ENCODE results near the gene GLIPR1.
"Not testable (repeated sequence)": the region's sequence is repeated elsewhere in the genome, so short reads cannot be mapped to it uniquely, and the experiment has no call there.

Gene GLIPR1
- total RNA-seq = 261 to 564 (median 438) reads per million in 18 experiments

GRCh38 chr12:75480469-75480949, at the start of gene GLIPR1:
Gene GLIPR1 (plus strand): TSS chr12:75480755. CDS start chr12:75480881, 126 bp downstream.
- peak; percentile 95 to 97 for DNase-seq

DNA sequence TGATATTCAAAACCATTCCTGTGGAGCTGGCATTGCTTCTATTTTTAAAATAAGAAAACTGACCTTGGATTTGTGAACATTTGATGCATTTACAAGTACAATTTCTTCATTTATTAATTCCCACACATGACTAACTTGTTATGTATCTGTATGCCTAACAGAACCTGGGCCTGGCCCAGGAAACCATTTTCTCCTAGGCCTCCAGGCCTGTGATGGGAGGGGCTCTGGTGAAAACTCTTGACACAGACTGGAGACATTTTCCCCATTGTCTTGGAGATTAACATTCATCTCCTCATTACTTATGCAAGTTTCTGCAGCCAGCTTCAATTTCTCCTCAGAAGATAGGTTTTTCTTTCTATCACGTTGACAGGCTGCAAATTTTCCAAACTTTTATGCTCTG, 47.6 kb upstream of the GLIPR1 start:
- no peak for DNase-seq

DNA sequence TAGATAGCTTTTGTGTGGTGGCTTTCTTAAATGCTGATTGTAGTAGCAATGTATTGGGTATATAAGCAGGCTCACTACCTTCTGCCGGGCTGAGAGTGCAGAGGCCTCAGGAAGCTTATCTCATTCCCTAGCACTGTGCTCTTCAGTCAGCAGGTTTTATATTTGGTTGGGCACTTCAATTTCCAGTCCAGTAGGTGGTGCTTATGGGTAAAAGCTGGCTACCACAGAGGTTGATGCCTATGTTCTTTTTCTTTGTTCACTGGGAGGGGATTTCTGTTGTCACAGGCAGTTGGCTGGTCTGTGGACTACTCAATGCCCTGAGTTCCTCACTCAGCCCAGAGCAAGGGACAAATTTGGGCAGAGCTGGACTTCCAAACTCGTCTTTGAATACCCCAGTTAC, 43.0 kb upstream of the GLIPR1 start:
- DNase-seq = peak; percentile 66 to 68

DNA sequence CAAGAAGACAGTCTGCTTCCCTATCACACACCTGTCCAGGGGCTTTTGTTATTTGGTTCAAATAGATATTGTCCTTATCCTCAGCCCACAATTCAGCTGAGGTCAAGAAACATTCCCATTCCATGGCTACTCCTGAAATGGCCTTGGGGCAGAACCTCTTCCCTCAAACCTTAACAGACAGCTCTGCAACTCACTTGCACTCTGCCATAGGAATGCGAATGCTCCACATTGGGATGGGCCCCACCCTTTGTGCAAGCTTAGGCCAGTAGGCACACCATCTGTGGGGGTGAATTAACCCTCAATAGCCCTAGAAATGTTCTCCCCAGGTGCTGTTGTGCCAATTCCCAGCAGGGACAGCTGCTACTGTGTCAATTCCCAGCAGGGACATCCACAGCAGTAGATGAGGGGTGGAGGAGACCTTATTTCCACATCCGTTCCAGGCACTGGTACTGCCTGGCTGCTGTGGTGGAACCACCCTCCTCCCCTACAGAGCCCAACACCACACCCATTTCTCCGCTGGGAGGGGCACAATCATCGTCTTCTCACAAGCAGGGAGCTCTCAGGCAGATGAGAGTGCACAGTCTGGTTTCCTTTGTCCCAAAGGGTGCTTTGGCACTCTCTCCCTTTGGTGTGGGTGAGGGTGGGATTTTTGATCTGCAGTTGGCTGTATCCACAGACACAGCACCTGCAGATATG, 42.3 kb upstream of the GLIPR1 start:
- DNase-seq = peak in 1 of 2 donors; percentile 6

- no peak for DNase-seq
These were observed 41.5 kb upstream of the GLIPR1 start for GRCh38 chr12:75439048-75439447.

GRCh38 chr12:75439930-75440329, 40.6 kb upstream of the GLIPR1 start:
- DNase-seq = no peak

GRCh38 chr12:75441687-75442449, 38.7 kb upstream of the GLIPR1 start:
- not testable (repeated sequence) for DNase-seq

DNA sequence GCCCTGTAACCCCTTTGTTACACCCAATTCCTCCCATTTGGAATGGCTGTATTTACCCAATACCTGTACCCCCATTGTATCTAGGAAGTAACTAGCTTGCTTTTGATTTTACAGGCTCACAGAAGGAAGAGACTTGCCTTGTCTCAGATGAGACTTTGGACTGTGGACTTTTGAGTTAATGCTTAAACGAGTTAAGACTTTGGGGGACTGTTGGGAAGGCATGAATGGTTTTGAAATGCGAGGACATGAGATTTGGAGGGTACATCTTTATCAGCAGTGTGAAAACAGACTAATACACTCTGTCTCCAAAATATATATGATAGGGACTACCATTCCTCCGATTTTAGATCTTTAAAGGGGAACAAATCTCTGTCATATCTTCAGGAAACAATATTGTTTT, 38.1 kb upstream of the GLIPR1 start:
- not testable (repeated sequence) for DNase-seq

DNA sequence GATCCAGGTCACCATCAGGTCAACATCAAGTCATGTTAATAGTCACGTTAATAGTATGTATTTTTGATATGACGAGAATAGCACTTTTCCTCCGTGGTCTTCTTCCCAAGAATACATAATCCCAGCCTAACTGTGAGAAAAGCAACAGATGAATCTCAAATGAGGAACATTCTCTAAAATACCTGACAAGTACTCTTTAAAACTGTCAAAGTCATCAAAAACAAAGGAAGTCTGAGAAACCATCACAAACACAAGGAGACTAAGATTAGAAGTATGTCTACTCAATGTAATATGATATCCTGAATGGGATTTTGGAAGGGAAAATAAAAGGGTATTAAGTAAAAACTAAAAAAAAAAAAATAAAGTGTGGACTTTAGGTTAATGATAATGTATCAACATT, 36.8 kb upstream of the GLIPR1 start:
- no peak for DNase-seq

DNA sequence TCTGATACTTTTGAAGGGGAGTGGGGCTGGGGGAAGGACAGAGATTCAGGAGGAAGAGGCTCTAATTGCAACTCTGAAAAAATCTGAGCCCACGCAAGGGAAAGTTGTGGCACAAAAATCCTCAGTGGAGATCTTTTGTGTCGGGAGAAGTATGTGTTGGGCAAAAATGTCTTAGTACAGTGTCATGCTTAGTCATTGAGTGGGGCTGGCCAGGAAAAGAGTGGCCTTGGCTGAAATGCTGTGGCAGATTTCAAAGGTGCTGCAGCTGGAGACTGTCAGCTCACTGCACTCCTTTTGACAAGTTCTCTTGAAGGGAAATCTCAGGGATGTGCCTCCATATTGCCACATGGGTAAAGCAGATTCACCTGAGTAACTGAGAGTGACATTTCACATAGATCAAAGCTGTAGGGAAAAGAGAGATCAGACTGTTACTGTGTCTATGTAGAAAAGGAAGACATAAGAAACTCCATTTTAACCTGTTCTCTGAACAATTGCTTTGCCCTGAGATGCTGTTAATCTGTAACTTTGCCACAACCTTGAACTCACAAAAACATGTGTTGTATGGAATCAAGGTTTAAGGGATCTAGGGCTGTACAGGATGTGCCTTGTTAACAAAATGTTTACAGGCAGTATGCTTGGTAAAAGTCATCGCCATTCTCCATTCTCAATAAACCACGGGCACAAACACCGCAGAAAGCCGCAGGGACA, 36.0 kb upstream of the GLIPR1 start:
- peak; percentile 9 to 34 for DNase-seq

DNA sequence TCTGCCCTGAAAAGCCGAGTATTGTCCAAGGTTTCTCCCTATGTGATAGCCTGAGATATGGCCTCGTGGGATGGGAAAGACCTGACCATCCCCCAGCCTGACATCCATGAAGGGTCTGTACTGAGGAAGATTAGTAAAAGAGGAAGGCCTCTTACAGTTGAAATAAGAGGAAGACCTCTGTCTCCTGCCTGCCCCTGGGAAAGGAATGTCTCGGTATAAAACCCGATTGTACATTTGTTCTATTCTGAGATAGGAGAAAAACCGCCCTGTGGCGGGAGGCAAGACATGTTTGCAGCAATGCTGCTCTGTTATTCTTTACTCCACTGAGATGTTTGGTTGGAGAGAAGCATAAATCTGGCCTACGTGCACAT, 35.4 kb upstream of the GLIPR1 start:
- not testable (repeated sequence) for DNase-seq

GRCh38 chr12:75446857-75447256, 33.7 kb upstream of the GLIPR1 start:
- no peak for DNase-seq

GRCh38 chr12:75447691-75448393, 32.7 kb upstream of the GLIPR1 start:
- no peak for DNase-seq

- DNase-seq = no peak
These were observed 27.8 kb upstream of the GLIPR1 start for GRCh38 chr12:75452675-75453330.

DNA sequence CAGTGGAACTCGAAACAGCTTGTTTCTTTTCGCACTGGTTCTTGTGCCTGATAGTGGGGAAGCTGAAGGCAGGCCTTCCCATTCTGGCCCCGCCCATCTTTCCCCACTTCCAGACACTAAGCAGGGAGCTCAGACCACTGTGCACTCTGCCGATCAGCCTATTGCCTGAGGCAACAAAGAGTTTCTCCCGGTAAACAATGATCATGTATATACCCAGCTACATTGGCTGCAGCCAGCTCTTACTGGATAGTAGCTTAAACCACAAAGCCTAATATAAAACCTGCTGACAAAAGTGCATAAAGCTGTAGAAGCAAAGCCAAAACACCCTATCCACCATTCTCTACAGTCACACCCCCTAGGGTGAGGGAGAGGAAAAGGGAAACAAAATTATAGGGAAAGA, 24.7 kb upstream of the GLIPR1 start:
- DNase-seq = no peak

DNA sequence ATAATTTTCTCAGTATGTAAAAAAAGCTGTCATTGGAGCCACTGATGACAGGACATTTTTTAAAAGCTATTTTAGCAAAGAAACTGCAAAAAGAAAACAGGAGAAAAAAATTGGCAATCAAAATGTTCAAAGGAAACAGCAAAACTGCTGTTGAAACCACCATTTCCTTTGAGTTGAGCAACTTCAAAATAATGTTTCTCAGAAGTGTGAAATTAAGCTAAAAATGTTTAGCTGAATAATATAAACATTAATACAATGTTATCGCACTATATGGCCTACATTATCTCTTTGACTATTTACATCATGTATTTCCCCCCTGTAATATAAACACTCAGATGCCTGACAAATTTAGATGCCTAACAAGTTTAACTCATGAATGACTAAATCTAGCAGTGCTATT, 23.4 kb upstream of the GLIPR1 start:
- peak in 1 of 2 donors; percentile 37 for DNase-seq

DNA sequence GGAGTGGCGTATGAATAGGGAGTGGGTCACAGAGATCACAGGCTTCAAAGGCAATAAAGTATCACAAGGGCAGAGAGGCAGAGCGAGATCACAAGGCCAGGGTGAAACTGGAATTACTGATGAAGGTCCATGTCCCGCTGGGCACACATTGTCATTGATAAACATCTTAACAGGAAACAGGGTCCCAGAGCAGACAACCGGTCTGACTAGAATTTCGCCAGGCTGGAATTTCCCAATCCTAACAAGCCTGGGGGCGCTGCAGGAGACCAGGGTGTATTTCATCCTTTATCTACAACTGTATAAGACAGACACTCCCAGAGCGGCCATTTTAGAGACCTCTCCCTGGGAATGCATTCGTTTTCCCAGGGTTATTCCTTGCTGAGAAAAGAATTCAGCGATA, 22.7 kb upstream of the GLIPR1 start:
- DNase-seq = not testable (repeated sequence)

- no peak for DNase-seq
These were observed 20.8 kb upstream of the GLIPR1 start for GRCh38 chr12:75459755-75460154.

DNA sequence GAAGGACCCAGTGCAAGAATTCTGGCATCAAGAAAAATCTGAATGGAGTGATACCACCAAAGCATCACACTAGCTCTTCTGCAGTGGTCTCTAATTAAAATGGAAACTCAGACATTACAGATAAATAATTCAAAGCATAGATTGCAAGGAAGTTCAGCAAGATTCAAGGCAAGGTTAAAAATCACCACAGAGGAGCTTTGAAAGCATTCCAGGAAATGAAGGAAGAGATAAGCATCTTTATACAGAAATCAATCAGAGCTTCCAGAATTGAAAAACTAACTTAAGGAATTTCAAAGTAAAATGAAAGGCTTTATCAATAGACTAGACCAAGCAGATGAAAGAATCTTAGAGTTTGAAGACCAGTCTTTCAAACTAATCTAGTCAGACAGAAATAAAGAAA, 20.4 kb upstream of the GLIPR1 start:
- no peak for DNase-seq

DNA sequence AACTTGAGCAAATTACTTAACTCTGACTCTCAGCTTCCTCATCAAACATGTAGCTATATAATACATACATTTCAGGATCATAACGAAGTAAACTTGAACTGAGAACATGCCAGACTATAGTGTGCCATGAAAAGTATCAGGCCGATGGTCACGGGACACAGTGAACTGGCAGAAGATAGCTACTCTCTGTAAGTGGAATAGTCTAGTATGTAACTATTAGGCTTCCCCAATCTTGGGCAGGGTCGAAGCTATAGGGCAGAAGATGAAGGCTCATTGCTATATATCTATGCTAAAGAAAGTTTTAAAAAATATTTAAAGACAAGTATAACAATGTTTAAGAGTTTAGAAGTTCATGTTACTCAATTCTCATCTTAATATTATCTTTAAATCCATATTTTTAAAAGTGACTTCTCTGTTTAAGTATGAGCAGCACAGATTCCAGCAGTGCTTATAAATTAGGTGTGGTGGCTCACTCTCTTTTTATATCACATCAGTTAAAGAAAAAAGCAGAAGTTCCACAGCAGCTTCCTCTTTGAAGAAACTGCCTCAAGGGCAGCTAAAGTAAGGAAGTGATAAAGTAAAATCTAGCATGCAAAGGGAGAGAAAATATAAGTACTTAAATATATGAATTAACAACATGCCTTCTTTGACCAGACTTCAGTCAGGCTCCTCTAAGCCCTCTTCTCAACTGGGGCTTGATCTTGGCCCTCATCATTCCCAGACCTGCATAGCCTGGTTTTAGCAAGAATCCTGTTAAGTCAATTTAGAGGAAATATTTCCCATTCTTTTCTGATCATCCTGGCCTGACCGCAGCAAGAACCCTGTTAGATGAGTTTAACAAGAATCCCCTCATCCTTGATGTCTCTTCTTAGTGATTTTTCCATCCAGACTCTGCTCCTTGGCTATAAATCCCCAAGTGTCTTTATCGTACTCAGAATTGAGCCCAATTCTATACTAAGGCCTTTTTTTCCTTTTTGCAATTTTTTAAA, 8.4 kb upstream of the GLIPR1 start:
- peak; percentile 80 to 92 for DNase-seq

DNA sequence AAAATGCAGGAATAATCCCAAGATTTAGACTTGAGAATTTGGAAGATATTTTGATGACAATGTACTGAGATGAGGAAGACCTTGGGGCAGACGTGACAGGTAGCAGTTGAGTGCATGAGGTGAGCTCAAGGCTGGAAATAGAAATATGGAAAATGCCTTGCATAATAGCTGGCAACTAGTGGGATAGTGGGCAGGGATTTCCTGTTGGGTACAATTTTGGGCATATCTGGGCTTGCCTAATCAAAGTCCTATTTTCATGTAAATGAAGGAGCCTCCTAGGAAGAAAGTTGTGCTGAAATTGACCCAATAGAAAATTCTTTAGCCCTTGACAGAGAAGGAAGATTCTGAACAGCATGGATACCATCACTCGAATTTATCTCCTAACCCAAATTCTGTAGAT, 6.4 kb upstream of the GLIPR1 start:
- DNase-seq = no peak
